ENCODE results near the gene CCDC24.

The CCDC24 gene

DNA sequence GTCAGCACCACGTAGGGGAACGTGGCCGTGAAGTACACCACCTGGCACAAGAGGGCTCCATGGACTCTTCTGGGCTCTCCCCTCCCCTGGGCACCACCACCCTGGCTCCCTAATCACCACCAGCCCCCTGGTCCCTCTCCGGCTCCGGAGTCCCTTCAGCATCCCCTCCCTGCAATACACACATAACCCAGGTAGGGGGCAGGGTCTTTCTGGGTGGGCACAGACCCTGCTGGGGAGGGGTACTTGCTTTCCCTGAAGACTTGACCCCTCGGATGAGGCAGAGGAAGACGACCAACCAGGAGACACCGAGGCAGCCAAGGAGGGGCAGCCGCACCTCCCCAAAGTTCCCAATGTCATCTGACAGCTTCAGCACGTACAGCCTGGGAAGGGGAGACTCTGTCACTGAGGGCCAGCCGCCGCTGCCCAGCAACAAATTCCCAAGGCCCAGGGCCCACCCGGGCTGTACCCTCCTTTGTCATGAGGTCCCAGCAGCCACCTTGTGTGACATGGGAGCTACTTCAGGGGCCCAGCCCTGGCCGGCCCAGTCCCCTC lies 11.3 kb downstream of the CCDC24 start:
- Histone ChIP-seq H3F3A (ENCODE audit: insufficient read depth, low read length) (no peaks in the 10 kb centered on the region), H3K36me3 (replicated peaks; ENCODE audit: insufficient read depth, low read length) (no peaks in the 10 kb centered on the region), H4K20me1 (ENCODE audit: insufficient read depth, low read length) (no peaks in the 10 kb centered on the region), H3K9me3 (replicated peaks; ENCODE audit: insufficient read depth, low read length) (no peaks in the 10 kb centered on the region), H3K4me1 (ENCODE audit: low read length) (no peaks in the 10 kb centered on the region), H3K4me3 (ENCODE audit: low read length) (no peak overlapping the region), H3K4me2 (ENCODE audit: low read depth, low read length) (no peak overlapping the region), H2AFZ (ENCODE audit: low read length) (no peak overlapping the region), H3K27ac (ENCODE audit: low read length) (no peak overlapping the region), H3K9ac (ENCODE audit: low read length) (no peak overlapping the region), H3K27me3 (replicated peaks; ENCODE audit: insufficient read depth, low read length) (no peaks in the 10 kb centered on the region), H3K79me2 (ENCODE audit: low read length) (no peaks in the 10 kb centered on the region), H3K9me2 (replicated peaks; ENCODE audit: insufficient read depth, low read length) (no peaks in the 10 kb centered on the region)
- TF ChIP-seq EZH2phosphoT487 (IDR thresholded peaks at IDR 0.05; ENCODE audit: low read length) = no peak
- TF ChIP-seq EZH2 (optimal IDR thresholded peaks at IDR 0.05; ENCODE audit: low read depth, low read length) = no peak
- TF ChIP-seq, protein P1, sequence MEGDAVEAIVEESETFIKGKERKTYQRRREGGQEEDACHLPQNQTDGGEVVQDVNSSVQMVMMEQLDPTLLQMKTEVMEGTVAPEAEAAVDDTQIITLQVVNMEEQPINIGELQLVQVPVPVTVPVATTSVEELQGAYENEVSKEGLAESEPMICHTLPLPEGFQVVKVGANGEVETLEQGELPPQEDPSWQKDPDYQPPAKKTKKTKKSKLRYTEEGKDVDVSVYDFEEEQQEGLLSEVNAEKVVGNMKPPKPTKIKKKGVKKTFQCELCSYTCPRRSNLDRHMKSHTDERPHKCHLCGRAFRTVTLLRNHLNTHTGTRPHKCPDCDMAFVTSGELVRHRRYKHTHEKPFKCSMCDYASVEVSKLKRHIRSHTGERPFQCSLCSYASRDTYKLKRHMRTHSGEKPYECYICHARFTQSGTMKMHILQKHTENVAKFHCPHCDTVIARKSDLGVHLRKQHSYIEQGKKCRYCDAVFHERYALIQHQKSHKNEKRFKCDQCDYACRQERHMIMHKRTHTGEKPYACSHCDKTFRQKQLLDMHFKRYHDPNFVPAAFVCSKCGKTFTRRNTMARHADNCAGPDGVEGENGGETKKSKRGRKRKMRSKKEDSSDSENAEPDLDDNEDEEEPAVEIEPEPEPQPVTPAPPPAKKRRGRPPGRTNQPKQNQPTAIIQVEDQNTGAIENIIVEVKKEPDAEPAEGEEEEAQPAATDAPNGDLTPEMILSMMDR (IDR thresholded peaks at IDR 0.05; ENCODE audit: low read length) = no peak
- no peak for DNase-seq

DNA sequence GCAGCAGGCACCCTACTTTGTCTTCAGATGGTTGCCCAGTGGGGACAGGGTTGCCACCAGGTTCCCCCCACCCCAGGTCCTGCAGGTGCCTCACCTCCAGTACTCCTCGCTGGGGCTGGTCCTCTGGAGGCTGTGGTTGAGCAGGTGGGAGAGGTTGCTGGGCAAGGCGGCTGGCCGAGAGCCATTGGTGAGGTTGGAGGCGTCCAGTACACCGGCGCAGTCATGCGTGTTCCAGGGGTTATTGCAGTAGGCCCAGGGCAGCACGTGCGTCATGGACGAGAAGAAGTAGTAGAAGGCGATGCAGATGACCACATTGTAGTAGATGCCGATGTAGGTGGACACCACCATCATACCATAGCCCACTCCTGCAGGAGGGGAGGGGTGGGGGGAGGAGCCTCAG lies 16.9 kb downstream of the CCDC24 start:
- no peaks in the 10 kb centered on the region for H3K36me3 ChIP-seq (replicated peaks; ENCODE audit: insufficient read depth, low read length)
- TF ChIP-seq, protein P1 (IDR thresholded peaks at IDR 0.05; ENCODE audit: low read length) = no peak
- no peak for TF ChIP-seq EZH2 (optimal IDR thresholded peaks at IDR 0.05; ENCODE audit: low read depth, low read length)
- TF ChIP-seq EZH2phosphoT487 (IDR thresholded peaks at IDR 0.05; ENCODE audit: low read length) = no peak
- H4K20me1 ChIP-seq (ENCODE audit: insufficient read depth, low read length) = no peaks in the 10 kb centered on the region
- H3K9ac ChIP-seq (ENCODE audit: low read length) = no peak overlapping the region
- no peak overlapping the region for H2AFZ ChIP-seq (ENCODE audit: low read length)
- H3K9me2 ChIP-seq (replicated peaks; ENCODE audit: insufficient read depth, low read length) = no peaks in the 10 kb centered on the region
- no peak for DNase-seq
- no peaks in the 10 kb centered on the region for H3K27me3 ChIP-seq (replicated peaks; ENCODE audit: insufficient read depth, low read length)
- no peaks in the 10 kb centered on the region for H3K4me1 ChIP-seq (ENCODE audit: low read length)
- no peaks in the 10 kb centered on the region for H3F3A ChIP-seq (ENCODE audit: insufficient read depth, low read length)
- no peaks in the 10 kb centered on the region for H3K79me2 ChIP-seq (ENCODE audit: low read length)
- H3K27ac ChIP-seq (ENCODE audit: low read length) = no peak overlapping the region
- H3K4me2 ChIP-seq (ENCODE audit: low read depth, low read length) = no peak overlapping the region
- H3K9me3 ChIP-seq (replicated peaks; ENCODE audit: insufficient read depth, low read length) = no peaks in the 10 kb centered on the region
- H3K4me3 ChIP-seq (ENCODE audit: low read length) = no peak overlapping the region

DNA sequence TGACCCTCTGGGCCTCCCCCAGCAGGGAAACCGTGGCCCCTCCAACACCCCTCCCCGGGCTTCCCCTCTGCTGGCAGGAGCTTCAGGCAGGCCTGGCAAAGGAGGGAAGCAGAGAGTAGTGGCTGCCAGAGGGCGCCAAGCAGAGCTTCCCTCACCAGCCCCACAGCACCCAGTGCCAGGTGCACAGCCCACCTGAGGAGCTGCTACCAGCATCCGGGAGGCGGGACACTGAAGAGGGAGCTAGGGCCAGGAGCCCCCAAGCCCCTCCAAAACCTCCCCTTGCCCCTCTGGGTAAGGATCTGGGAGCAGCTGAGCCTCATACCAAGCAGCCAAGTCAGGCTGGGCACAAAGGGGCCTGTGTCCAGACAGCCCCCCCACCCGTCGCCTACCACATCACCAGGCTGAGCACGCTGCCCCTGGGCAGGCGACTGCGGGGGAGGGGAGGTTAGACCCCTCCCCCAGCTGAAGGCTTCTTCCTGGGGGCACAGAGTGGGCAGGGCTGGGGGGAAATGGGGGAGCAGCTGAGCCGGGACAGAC lies 19.6 kb downstream of the CCDC24 start:
- Histone ChIP-seq H3K79me2 (ENCODE audit: low read length) (no peaks in the 10 kb centered on the region), H3K4me2 (ENCODE audit: low read depth, low read length) (no peak overlapping the region), H3F3A (ENCODE audit: insufficient read depth, low read length) (no peaks in the 10 kb centered on the region), H3K27ac (ENCODE audit: low read length) (no peak overlapping the region), H3K9me3 (replicated peaks; ENCODE audit: insufficient read depth, low read length) (no peaks in the 10 kb centered on the region), H3K9me2 (replicated peaks; ENCODE audit: insufficient read depth, low read length) (no peaks in the 10 kb centered on the region), H3K27me3 (replicated peaks; ENCODE audit: insufficient read depth, low read length) (no peaks in the 10 kb centered on the region), H4K20me1 (ENCODE audit: insufficient read depth, low read length) (no peaks in the 10 kb centered on the region), H3K9ac (ENCODE audit: low read length) (no peak overlapping the region), H3K4me3 (ENCODE audit: low read length) (no peak overlapping the region), H3K4me1 (ENCODE audit: low read length) (no peaks in the 10 kb centered on the region), H2AFZ (ENCODE audit: low read length) (no peak overlapping the region), H3K36me3 (replicated peaks; ENCODE audit: insufficient read depth, low read length) (no peaks in the 10 kb centered on the region)
- TF ChIP-seq EZH2 (optimal IDR thresholded peaks at IDR 0.05; ENCODE audit: low read depth, low read length) (no peak), EZH2phosphoT487 (IDR thresholded peaks at IDR 0.05; ENCODE audit: low read length) (no peak)
- TF ChIP-seq, protein P1 (IDR thresholded peaks at IDR 0.05; ENCODE audit: low read length) = no peak
- DNase-seq = no peak

Measured in MM.1S (cell line).